AG09319 (cell line): ENCODE data around the gene EPN2.
A peak's percentile ranks its signal among the peaks of the same experiment; 100 is the strongest.

ENCODE experiments used
- DNase-seq: peaks from one replicate; pipeline ENCODE4 v3.0.0-alpha.2; 2010; ENCODE audit warnings: low read depth; ENCODE audit errors: extremely low read depth
- TF ChIP-seq, protein P1 (sequence below): IDR thresholded peaks from 2 replicates; pipeline ENCODE4 v1.5.1; 2011; ENCODE audit warnings: low read depth, mild to moderate bottlenecking, inconsistent platforms, low read length, moderate library complexity

The EPN2 gene

DNA sequence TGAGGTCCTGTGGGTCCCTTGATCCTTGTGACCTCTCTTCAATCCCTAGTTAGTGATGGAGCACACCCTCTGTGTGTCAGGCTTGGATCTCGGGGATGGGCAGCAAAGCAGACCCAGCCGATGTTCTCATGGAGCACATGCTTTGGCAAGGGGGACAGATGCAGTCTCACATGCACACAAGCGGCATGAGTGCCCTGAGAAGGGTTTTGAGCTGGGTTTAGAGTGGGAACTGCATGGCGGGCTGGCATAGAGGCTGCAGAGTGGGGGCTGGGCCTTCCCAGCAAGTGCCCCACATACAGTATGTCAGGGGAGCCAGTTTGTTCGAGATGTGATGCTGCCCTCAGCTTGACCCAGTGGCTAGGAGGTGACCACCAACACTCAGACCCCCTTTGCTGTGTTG, 83.7 kb downstream of the EPN2 start:
- TF ChIP-seq, protein P1, sequence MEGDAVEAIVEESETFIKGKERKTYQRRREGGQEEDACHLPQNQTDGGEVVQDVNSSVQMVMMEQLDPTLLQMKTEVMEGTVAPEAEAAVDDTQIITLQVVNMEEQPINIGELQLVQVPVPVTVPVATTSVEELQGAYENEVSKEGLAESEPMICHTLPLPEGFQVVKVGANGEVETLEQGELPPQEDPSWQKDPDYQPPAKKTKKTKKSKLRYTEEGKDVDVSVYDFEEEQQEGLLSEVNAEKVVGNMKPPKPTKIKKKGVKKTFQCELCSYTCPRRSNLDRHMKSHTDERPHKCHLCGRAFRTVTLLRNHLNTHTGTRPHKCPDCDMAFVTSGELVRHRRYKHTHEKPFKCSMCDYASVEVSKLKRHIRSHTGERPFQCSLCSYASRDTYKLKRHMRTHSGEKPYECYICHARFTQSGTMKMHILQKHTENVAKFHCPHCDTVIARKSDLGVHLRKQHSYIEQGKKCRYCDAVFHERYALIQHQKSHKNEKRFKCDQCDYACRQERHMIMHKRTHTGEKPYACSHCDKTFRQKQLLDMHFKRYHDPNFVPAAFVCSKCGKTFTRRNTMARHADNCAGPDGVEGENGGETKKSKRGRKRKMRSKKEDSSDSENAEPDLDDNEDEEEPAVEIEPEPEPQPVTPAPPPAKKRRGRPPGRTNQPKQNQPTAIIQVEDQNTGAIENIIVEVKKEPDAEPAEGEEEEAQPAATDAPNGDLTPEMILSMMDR, result no peak
- no peak for DNase-seq

DNA sequence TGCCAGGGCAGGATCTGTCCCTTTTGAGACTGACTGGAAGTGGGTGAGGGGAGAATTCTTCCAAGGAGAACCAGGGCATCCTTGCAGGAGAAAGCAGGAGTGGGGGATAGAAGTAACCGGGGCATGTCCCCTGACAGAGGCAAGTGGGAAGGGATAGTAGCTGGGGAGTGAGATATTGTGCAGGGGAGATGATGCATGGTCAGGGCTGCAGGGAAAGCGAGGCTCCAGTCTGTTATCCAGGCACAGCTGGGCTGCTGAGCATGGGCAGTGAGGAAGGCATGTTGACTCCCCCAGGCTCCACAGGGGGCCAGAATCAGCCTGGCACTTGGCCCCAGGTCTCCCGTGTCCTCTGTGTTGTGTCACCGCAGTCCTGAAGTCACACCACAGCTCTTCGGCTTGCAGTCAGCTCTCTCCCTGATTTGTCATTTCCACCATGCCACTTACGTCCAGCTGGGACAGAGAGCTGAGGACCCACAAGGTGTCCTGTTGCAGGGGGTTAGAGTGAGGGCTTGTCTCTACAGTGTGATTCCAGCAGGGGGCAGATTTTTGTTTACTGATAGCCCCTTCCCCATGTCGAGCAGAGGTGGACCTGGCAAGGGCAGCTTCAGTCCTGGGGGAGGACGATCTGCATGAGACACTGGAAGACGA, 84.4 kb downstream of the EPN2 start:
- DNase-seq, result no peak
- TF ChIP-seq, protein P1, result no peak; the same call in 1 of the 2 replicates

DNA sequence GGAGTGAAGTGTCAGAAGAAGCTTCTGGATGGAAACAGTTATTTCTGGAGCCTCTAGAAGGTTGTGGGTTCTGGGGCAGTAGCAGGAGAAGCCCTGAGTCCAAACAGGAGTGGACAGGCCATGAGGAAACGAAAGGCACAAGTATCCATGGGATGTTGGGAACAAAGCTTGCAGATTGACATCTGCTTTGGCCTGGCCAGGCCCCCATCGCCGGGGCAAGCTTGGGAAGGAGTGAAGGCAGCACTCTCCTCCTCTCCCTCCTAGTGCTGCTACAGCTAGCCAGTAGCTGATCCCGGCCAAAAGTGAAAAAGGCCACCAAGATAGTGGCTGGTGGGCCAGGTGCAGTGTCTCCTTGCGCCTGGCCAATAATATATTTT, 85.0 kb downstream of the EPN2 start:
- no peak for DNase-seq
- TF ChIP-seq, protein P1, result no peak

GRCh38 chr17:19322861-19323260, 85.7 kb downstream of the EPN2 start:
- DNase-seq, result no peak
- TF ChIP-seq, protein P1, result no peak

DNA sequence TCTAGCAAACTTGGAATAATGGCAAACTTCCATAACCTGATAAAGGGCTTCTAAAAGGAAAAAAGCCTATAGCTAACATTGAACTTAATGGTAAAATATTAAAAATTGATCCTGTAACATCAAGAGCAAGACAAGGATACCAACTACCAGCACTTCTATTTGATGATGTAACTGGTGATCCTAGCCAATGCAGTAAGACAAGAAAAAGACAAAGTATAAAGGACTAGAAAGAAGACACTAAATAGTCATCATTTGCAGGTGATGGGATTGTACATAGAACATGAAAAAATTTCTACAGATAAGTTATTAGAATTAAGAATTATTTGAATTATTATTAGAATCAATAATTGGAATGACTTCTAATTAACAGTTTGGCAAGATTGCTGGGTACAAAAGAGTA, 88.4 kb downstream of the EPN2 start:
- no peak for DNase-seq

GRCh38 chr17:19327031-19327783, 90.0 kb downstream of the EPN2 start:
- TF ChIP-seq, protein P1, result no peak
- DNase-seq, result peak; percentile 32

More for the DNA sequence above, 88.4 kb downstream of the EPN2 start:
- TF ChIP-seq, protein P1, result no peak

DNA sequence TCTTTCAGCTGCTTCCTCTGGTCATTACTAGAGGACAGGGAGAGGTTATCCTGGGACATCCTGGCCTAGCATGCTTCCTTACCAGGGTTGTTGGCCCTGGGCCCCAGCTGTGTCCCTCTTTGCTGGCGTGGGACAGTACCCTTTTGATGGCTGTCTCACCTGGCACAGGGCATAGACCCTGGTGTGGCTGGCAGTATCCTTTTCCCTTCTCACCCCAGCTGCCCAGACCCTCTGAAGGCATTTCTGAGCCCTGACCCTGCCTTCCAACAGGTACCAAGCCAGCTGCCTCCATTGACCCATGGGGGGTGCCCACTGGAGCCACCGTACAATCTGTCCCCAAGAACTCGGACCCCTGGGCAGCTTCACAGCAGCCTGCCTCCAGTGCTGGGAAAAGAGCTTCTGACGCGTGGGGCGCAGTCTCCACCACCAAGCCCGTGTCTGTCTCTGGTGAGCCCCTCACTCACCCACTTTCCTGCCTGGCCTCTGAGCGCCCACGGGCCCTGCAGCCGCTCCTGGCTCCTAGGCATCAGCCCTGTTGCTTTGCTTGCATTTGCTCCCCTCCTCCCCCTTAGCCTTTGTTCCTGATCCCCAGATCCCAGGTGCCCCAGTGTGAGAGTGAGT, 91.4 kb downstream of the EPN2 start:
- DNase-seq, result no peak
- TF ChIP-seq, protein P1, result no peak
